H9 (cell line): ENCODE data around the gene TARP.

Experiments used
- DNase-seq: peaks from one replicate; pipeline ENCODE4 v3.0.0-alpha.2; 2017
- H2AFZ ChIP-seq: one replicate; pipeline ENCODE4 v1.6.1; 2013; ENCODE audit warnings: mild to moderate bottlenecking, low read length, control low read depth, moderate library complexity
- H2AK5ac ChIP-seq: 2 replicates; pipeline ENCODE4 v1.6.1; 2013; ENCODE audit warnings: low read length, control low read depth, mixed read lengths; ENCODE audit not compliant: insufficient read length
- H2BK120ac ChIP-seq: one replicate; pipeline ENCODE4 v1.6.1; 2013; ENCODE audit warnings: low read depth, mild to moderate bottlenecking, low read length, control low read depth, inconsistent platforms; ENCODE audit not compliant: poor library complexity, severe bottlenecking
- H2BK12ac ChIP-seq: 2 replicates; pipeline ENCODE4 v1.6.1; 2013; ENCODE audit warnings: low read length, control low read depth, mixed read lengths, low read depth; ENCODE audit not compliant: insufficient read length
- H2BK15ac ChIP-seq: 2 replicates; pipeline ENCODE4 v1.6.1; 2013; ENCODE audit warnings: low read depth, low read length, control low read depth
- H2BK20ac ChIP-seq: one replicate; pipeline ENCODE4 v1.6.1; 2013; ENCODE audit warnings: low read depth, mild to moderate bottlenecking, low read length, control low read depth, inconsistent platforms; ENCODE audit not compliant: poor library complexity, severe bottlenecking
- H2BK5ac ChIP-seq: 2 replicates; pipeline ENCODE4 v1.6.1; 2013; ENCODE audit warnings: low read length, control low read depth, mixed read lengths; ENCODE audit not compliant: insufficient read length
- H3K14ac ChIP-seq: 2 replicates; pipeline ENCODE4 v1.6.1; 2013; ENCODE audit warnings: low read length, control low read depth; ENCODE audit not compliant: insufficient read depth
- H3K18ac ChIP-seq: 2 replicates; pipeline ENCODE4 v1.6.1; 2013; ENCODE audit warnings: low read depth, mild to moderate bottlenecking, mixed read lengths, low read length, control low read depth; ENCODE audit not compliant: insufficient read length
- H3K23ac ChIP-seq: 2 replicates; pipeline ENCODE4 v1.6.1; 2013; ENCODE audit warnings: low read length, control low read depth, mixed read lengths, low read depth; ENCODE audit not compliant: insufficient read length
- H3K23me2 ChIP-seq: 2 replicates; pipeline ENCODE4 v1.6.1; 2013; ENCODE audit warnings: low read depth, mild to moderate bottlenecking, mixed read lengths, low read length, control low read depth; ENCODE audit not compliant: insufficient read length, poor library complexity, severe bottlenecking
- H3K27ac ChIP-seq: 2 replicates; pipeline ENCODE4 v1.5.1; 2013; ENCODE audit warnings: low read length, control low read depth, mixed read lengths, low read depth; ENCODE audit not compliant: insufficient read length
- H3K27me3 ChIP-seq: 2 replicates; pipeline ENCODE4 v1.6.1; 2013; ENCODE audit warnings: low read length, control low read depth, inconsistent platforms; ENCODE audit not compliant: insufficient read depth
- H3K4ac ChIP-seq: 2 replicates; pipeline ENCODE4 v1.6.1; 2013; ENCODE audit warnings: low read depth, mild to moderate bottlenecking, control low read depth, inconsistent platforms, low read length, moderate library complexity
- H3K4me1 ChIP-seq: 2 replicates; pipeline ENCODE4 v1.6.1; 2013; ENCODE audit warnings: low read length, control low read depth, inconsistent platforms; ENCODE audit not compliant: insufficient read depth
- H3K4me2 ChIP-seq: 2 replicates; pipeline ENCODE4 v1.6.1; 2013; ENCODE audit warnings: low read length, control low read depth, mixed read lengths; ENCODE audit not compliant: insufficient read length, insufficient read depth
- H3K56ac ChIP-seq: 2 replicates; pipeline ENCODE4 v1.6.1; 2013; ENCODE audit warnings: low read depth, mild to moderate bottlenecking, mixed read lengths, low read length, control low read depth; ENCODE audit not compliant: insufficient read length
- H3K79me1 ChIP-seq: 2 replicates; pipeline ENCODE4 v1.6.1; 2013; ENCODE audit warnings: low read depth, mild to moderate bottlenecking, moderate library complexity, low read length, control low read depth, inconsistent platforms; ENCODE audit not compliant: insufficient read depth, poor library complexity, severe bottlenecking
- H3K79me2 ChIP-seq: 2 replicates; pipeline ENCODE4 v1.6.1; 2013; ENCODE audit warnings: low read length, control low read depth, inconsistent platforms; ENCODE audit not compliant: insufficient read depth
- H3K9ac ChIP-seq: 2 replicates; pipeline ENCODE4 v1.6.1; 2013; ENCODE audit warnings: low read length, control low read depth, mixed read lengths; ENCODE audit not compliant: insufficient read length; ENCODE audit errors: extremely low read depth
- H3K9me3 ChIP-seq: one replicate; pipeline ENCODE4 v1.6.1; 2013; ENCODE audit warnings: low read depth, low read length, inconsistent platforms; ENCODE audit not compliant: control insufficient read depth
- H3T11ph ChIP-seq: one replicate; pipeline ENCODE4 v1.6.1; 2013; ENCODE audit warnings: mild to moderate bottlenecking, low read length, control low read depth, inconsistent platforms
- H4K20me1 ChIP-seq: one replicate; pipeline ENCODE4 v1.6.1; 2013; ENCODE audit not compliant: control insufficient read depth, insufficient read length, insufficient read depth
- H4K5ac ChIP-seq: 2 replicates; pipeline ENCODE4 v1.6.1; 2013; ENCODE audit warnings: low read depth, mild to moderate bottlenecking, mixed read lengths, low read length, control low read depth; ENCODE audit not compliant: insufficient read length
- H4K8ac ChIP-seq: replicated peaks from 2 replicates; pipeline ENCODE4 v1.6.1; 2013; ENCODE audit warnings: low read length, control low read depth, mixed read lengths, low read depth; ENCODE audit not compliant: insufficient read length
- H4K91ac ChIP-seq: 2 replicates; pipeline ENCODE4 v1.6.1; 2013; ENCODE audit warnings: low read depth, mild to moderate bottlenecking, moderate library complexity, mixed read lengths, low read length, control low read depth; ENCODE audit not compliant: insufficient read length
- H3K27ac Mint-ChIP-seq, 3 experiments: 2 replicates in 2 of 3; 3 replicates in 1 of 3; pipeline ENCODE4 v1.8.0; 2020 to 2021; ENCODE audit warnings: mixed read lengths in 3 of 3, mild to moderate bottlenecking in 1 of 3, moderate library complexity in 1 of 3
- H3K27me3 Mint-ChIP-seq: 2 replicates; pipeline ENCODE4 v1.8.0; 2021; ENCODE audit warnings: low read depth, mild to moderate bottlenecking, moderate library complexity, mixed read lengths
- H3K36me3 Mint-ChIP-seq, 3 experiments: 2 replicates in 2 of 3; 3 replicates in 1 of 3; pipeline ENCODE4 v1.8.0; 2020 to 2021; ENCODE audit warnings: low read depth in 3 of 3, mixed read lengths in 3 of 3; ENCODE audit not compliant: insufficient read depth in 1 of 3
- H3K4me1 Mint-ChIP-seq, 2 experiments: 2 replicates each; pipeline ENCODE4 v1.8.0; 2020; ENCODE audit warnings: mixed read lengths in 2 of 2
- H3K4me3 Mint-ChIP-seq, 2 experiments: 2 replicates in 1 of 2; 3 replicates in 1 of 2; pipeline ENCODE4 v1.8.0; 2020 to 2021; ENCODE audit warnings: mild to moderate bottlenecking in 2 of 2, mixed read lengths in 2 of 2, moderate library complexity in 1 of 2
- H3K9me3 Mint-ChIP-seq, 2 experiments: 2 replicates in 1 of 2; 3 replicates in 1 of 2; pipeline ENCODE4 v1.8.0; 2020; ENCODE audit warnings: mild to moderate bottlenecking in 2 of 2, mixed read lengths in 2 of 2, moderate library complexity in 1 of 2
- WGBS: extraction: QIAGEN DNeasy Blood & Tissue Kit; methylation state at CpG from one replicate; pipeline ENCODE4 v1.1.7; 2013; ENCODE audit warnings: missing lambda C conversion rate, low lambda C conversion rate, mixed read lengths; ENCODE audit not compliant: insufficient read length; ENCODE audit errors: extremely low coverage; 5-methylcytosine and 5-hydroxymethylcytosine counted together
- TF ChIP-seq, protein P1 (sequence below): fragments of 200-600 bp; sonication (generic); conservative IDR thresholded peaks from 3 replicates; pipeline ENCODE4 v1.8.0; 2021; ENCODE audit warnings: antibody characterized with exemption, mild to moderate bottlenecking

Gene TARP

DNA sequence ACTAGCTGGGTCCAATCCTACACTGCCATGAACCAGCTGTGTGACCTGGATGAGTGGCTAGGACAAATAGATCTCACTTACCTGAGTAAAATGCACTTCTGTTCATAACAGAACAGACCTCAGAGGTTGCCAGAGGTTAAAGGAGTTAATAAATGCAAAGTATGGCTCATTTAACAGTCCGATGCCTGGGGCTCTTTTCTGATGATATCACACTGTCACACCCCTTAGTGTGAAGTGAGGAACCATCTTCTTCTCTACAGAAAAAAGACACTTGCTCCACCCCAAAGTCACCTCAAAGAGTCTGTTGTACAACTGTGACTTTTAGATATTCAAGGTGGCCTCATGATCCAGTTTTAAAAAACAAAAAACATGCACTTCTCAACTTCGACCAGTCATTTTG, 21.5 kb upstream of the TARP start:
- no peak overlapping the region for H4K8ac ChIP-seq
- H4K91ac ChIP-seq = no peak overlapping the region
- H3K4me1 Mint-ChIP-seq = peaks cover 0 to under 1% of the 10 kb centered on the region in 2 experiments; a peak in 1 of 4 replicates
- no peak overlapping the region for H2BK12ac ChIP-seq
- no peak for DNase-seq
- H3K27me3 ChIP-seq = no peaks in the 10 kb centered on the region
- no peaks in the 10 kb centered on the region for H3K4me1 ChIP-seq
- no peaks in the 10 kb centered on the region for H3K23me2 ChIP-seq
- no peak overlapping the region for H2AK5ac ChIP-seq
- H4K20me1 ChIP-seq = no peaks in the 10 kb centered on the region
- no peak overlapping the region for H3K27ac ChIP-seq
- H3K4me3 Mint-ChIP-seq = no peak overlapping the region
- H3K27me3 Mint-ChIP-seq = no peaks in the 10 kb centered on the region
- no peak overlapping the region for H2BK5ac ChIP-seq
- no peak overlapping the region for H2BK120ac ChIP-seq
- H3T11ph ChIP-seq = no peak overlapping the region
- H3K4me2 ChIP-seq = no peak overlapping the region
- H3K9ac ChIP-seq = no peak overlapping the region
- H3K36me3 Mint-ChIP-seq = no peaks in the 10 kb centered on the region
- H2BK20ac ChIP-seq = no peak overlapping the region
- H3K79me1 ChIP-seq = no peaks in the 10 kb centered on the region
- H3K23ac ChIP-seq = no peak overlapping the region
- no peak overlapping the region for H2AFZ ChIP-seq
- no peak overlapping the region for H3K14ac ChIP-seq
- H3K27ac Mint-ChIP-seq = no peak overlapping the region
- no peak overlapping the region for H3K56ac ChIP-seq
- no peak overlapping the region for H3K4ac ChIP-seq
- H3K18ac ChIP-seq = no peak overlapping the region
- no peaks in the 10 kb centered on the region for H3K79me2 ChIP-seq
- no CpG with 5 or more reads among the region's 2 CpGs for WGBS
- no peaks in the 10 kb centered on the region; a peak in 2 of 5 replicates for H3K9me3 Mint-ChIP-seq
- TF ChIP-seq, protein P1, sequence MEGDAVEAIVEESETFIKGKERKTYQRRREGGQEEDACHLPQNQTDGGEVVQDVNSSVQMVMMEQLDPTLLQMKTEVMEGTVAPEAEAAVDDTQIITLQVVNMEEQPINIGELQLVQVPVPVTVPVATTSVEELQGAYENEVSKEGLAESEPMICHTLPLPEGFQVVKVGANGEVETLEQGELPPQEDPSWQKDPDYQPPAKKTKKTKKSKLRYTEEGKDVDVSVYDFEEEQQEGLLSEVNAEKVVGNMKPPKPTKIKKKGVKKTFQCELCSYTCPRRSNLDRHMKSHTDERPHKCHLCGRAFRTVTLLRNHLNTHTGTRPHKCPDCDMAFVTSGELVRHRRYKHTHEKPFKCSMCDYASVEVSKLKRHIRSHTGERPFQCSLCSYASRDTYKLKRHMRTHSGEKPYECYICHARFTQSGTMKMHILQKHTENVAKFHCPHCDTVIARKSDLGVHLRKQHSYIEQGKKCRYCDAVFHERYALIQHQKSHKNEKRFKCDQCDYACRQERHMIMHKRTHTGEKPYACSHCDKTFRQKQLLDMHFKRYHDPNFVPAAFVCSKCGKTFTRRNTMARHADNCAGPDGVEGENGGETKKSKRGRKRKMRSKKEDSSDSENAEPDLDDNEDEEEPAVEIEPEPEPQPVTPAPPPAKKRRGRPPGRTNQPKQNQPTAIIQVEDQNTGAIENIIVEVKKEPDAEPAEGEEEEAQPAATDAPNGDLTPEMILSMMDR = no peak
- no peaks in the 10 kb centered on the region for H3K9me3 ChIP-seq
- no peak overlapping the region for H2BK15ac ChIP-seq
- no peak overlapping the region for H4K5ac ChIP-seq
